K562 (cell line): ENCODE measurements around the gene MGAT4D. TPM values are rescaled to one million over a fixed set of nuclear protein-coding genes. Genes with fewer than 3 reads are reported as not detected.
A peak's percentile ranks its signal among the peaks of the same experiment; 100 is the strongest.

ENCODE experiments used
- BACH1 ChIP-seq: fragments of 200-800 bp; sonication (Bioruptor generic); IDR thresholded peaks from 2 replicates; pipeline ENCODE4 v1.6.1; 2016; ENCODE audit warnings: missing genetic modification characterization, missing compliant biosample characterization
- BCOR ChIP-seq: fragments of 450-650 bp; IDR thresholded peaks from 2 replicates; pipeline ENCODE4 v1.6.1; 2016
- CBX2 ChIP-seq: fragments of 200-600 bp; sonication (generic); IDR thresholded peaks from one replicate; pipeline ENCODE4 v1.6.1; 2012; ENCODE audit warnings: mild to moderate bottlenecking, low read length, inconsistent platforms; ENCODE audit not compliant: insufficient read depth, poor library complexity, severe bottlenecking
- CHCHD3 ChIP-seq: fragments of 250-450 bp; sonication (Bioruptor Pico); IDR thresholded peaks from 2 replicates; pipeline ENCODE4 v2.1.2; 2022; ENCODE audit warnings: mild to moderate bottlenecking
- CXXC5 ChIP-seq: fragments of 250-450 bp; sonication (Bioruptor Pico); IDR thresholded peaks from 2 replicates; pipeline ENCODE4 v1.8.0; 2022; ENCODE audit warnings: inconsistent platforms, mild to moderate bottlenecking, moderate library complexity
- DPF2 ChIP-seq: fragments of 450-650 bp; IDR thresholded peaks from 2 replicates; pipeline ENCODE4 v1.6.1; 2016
- E2F3 ChIP-seq: fragments of 250-450 bp; sonication (Bioruptor Pico); IDR thresholded peaks from 2 replicates; pipeline ENCODE4 v1.4.0; 2020; ENCODE audit warnings: mild to moderate bottlenecking
- ELF1 ChIP-seq: fragments of 200-800 bp; sonication (Bioruptor generic); IDR thresholded peaks from 2 replicates; pipeline ENCODE4 v1.6.1; 2016; ENCODE audit warnings: missing genetic modification characterization, missing compliant biosample characterization
- ESRRA ChIP-seq: fragments of 450-650 bp; IDR thresholded peaks from 2 replicates; pipeline ENCODE4 v1.6.1; 2014; ENCODE audit warnings: low read depth, mild to moderate bottlenecking, moderate library complexity, borderline replicate concordance
- GABPB2 ChIP-seq: fragments of 250-450 bp; sonication (Bioruptor Pico); conservative IDR thresholded peaks from 2 replicates; pipeline ENCODE4 v1.5.1; 2021; ENCODE audit warnings: mild to moderate bottlenecking
- HDAC2 ChIP-seq: fragments of 450-650 bp; IDR thresholded peaks from 2 replicates; pipeline ENCODE4 v1.6.1; 2016; ENCODE audit warnings: mild to moderate bottlenecking
- KLF1 ChIP-seq: fragments of 450-650 bp; IDR thresholded peaks from 2 replicates; pipeline ENCODE4 v1.6.1; 2016; ENCODE audit warnings: missing genetic modification characterization, missing compliant biosample characterization
- MAZ ChIP-seq, 2 experiments: fragments of 450-650 bp in 1 of 2; sonication (generic) in 1 of 2; formaldehyde crosslinking; IDR thresholded peaks in 1 of 2; conservative IDR thresholded peaks in 1 of 2; 2 replicates each; pipeline versions ENCODE4 v1.4.0 to v1.5.0; 2020; ENCODE audit warnings: mild to moderate bottlenecking in 1 of 2, missing genetic modification reagents in 1 of 2
- MBD1 ChIP-seq: fragments of 250-450 bp; sonication (Bioruptor Pico); IDR thresholded peaks from 2 replicates; pipeline ENCODE4 v1.8.0; 2022; ENCODE audit warnings: inconsistent platforms
- MBD2 ChIP-seq: sonication (generic); IDR thresholded peaks from 2 replicates; pipeline ENCODE4 v1.6.1; 2016; ENCODE audit warnings: low read depth, borderline replicate concordance
- MEF2A ChIP-seq: IDR thresholded peaks from 2 replicates; pipeline ENCODE4 v1.6.1; 2011; ENCODE audit warnings: low read depth, mild to moderate bottlenecking, low read length, moderate library complexity; ENCODE audit not compliant: control insufficient read depth
- NFIX ChIP-seq: fragments of 250-450 bp; sonication (Bioruptor Pico); IDR thresholded peaks from 2 replicates; pipeline ENCODE4 v1.4.0; 2020; ENCODE audit warnings: low read depth, mild to moderate bottlenecking, moderate library complexity
- PTRF ChIP-seq: fragments of 450-650 bp; IDR thresholded peaks from 2 replicates; pipeline ENCODE4 v1.6.1; 2016; ENCODE audit warnings: mild to moderate bottlenecking, missing genetic modification characterization, missing compliant biosample characterization
- RBM39 ChIP-seq: fragments of 200-400 bp; formaldehyde crosslinking; optimal IDR thresholded peaks from 2 replicates; pipeline ENCODE3; 2018; ENCODE audit warnings: low read depth, low read length
- TAF7 ChIP-seq: fragments of 450-650 bp; IDR thresholded peaks from 2 replicates; pipeline ENCODE4 v1.6.1; 2016; ENCODE audit warnings: missing genetic modification characterization, missing compliant biosample characterization
- XRCC4 ChIP-seq: IDR thresholded peaks from one replicate; pipeline ENCODE4 v1.6.1; 2011; ENCODE audit not compliant: insufficient read depth, insufficient read length; ENCODE audit errors: extremely low read depth
- XRCC5 ChIP-seq: fragments of 200-400 bp; formaldehyde crosslinking; IDR thresholded peaks from 2 replicates; pipeline ENCODE4 v1.6.1; 2017; ENCODE audit warnings: low read depth, mild to moderate bottlenecking, low read length
- YBX1 ChIP-seq: fragments of 450-650 bp; IDR thresholded peaks from 2 replicates; pipeline ENCODE4 v1.7.1; 2016; ENCODE audit warnings: mild to moderate bottlenecking
- ZFP1 ChIP-seq: fragments of 450-650 bp; formaldehyde crosslinking; IDR thresholded peaks from 2 replicates; pipeline ENCODE4 v1.4.0; 2020; ENCODE audit warnings: mild to moderate bottlenecking, mixed read lengths
- ZNF232 ChIP-seq: sonication (generic); formaldehyde crosslinking; IDR thresholded peaks from 2 replicates; pipeline ENCODE4 v1.8.0; 2022; ENCODE audit warnings: mild to moderate bottlenecking, missing genetic modification reagents
- ZNF282 ChIP-seq: sonication (generic); formaldehyde crosslinking; IDR thresholded peaks from 2 replicates; pipeline ENCODE4 v1.8.1; 2023; ENCODE audit warnings: missing genetic modification reagents
- ZNF384 ChIP-seq: IDR thresholded peaks from 2 replicates; pipeline ENCODE4 v1.6.1; 2012; ENCODE audit warnings: low read depth, low read length, improper control_type of control experiment
- ZNF551 ChIP-seq: fragments of 250-450 bp; sonication (Bioruptor Pico); IDR thresholded peaks from 2 replicates; pipeline ENCODE4 v1.5.0; 2021; ENCODE audit warnings: mild to moderate bottlenecking, moderate library complexity
- ZNF586 ChIP-seq: fragments of 450-650 bp; formaldehyde crosslinking; conservative IDR thresholded peaks from 2 replicates; pipeline ENCODE4 v1.4.0; 2020; ENCODE audit warnings: mild to moderate bottlenecking, moderate library complexity
- polyA plus RNA-seq, 8 experiments: library from polyadenylated mRNA; depleted of rRNA in 4 of 8; stranded (reverse) in 5 of 8; unstranded in 3 of 8; fragments of >200 nt; fragmentation: Nextera tagmentation in 2 of 8; fragmentation: Illumina TruSeq in 1 of 8; extraction: Ambion mirVana in 2 of 8; extraction: Trizol in 1 of 8; gene quantifications; 2 replicates each; pipeline versions ENCODE4 v1.2.1 to v1.2.3, GENCODE V29; 2011 to 2014; ENCODE audit warnings: inconsistent platforms in 1 of 8, missing spikeins in 1 of 8
- total RNA-seq, 7 experiments: library from RNA; depleted of rRNA in 6 of 7; stranded (reverse); fragments of >200 nt in 6 of 7; fragmentation: Illumina TruSeq in 2 of 7; extraction: Trizol in 2 of 7; gene quantifications; 2 replicates each; pipeline versions ENCODE4 v1.2.1 to v1.2.3, GENCODE V29; 2011 to 2021; ENCODE audit warnings: low replicate concordance in 1 of 7
- TF ChIP-seq, protein P1 (sequence below): fragments of 450-650 bp; formaldehyde crosslinking; IDR thresholded peaks from 2 replicates; pipeline ENCODE4 v1.4.0; 2022; ENCODE audit warnings: mild to moderate bottlenecking, moderate library complexity
- TF ChIP-seq, protein P2 (sequence below): sonication (generic); formaldehyde crosslinking; IDR thresholded peaks from 2 replicates; pipeline ENCODE4 v1.8.0; 2022; ENCODE audit warnings: mild to moderate bottlenecking, missing genetic modification reagents

The MGAT4D gene
- total and polyA plus RNA-seq, 9 of the 15 experiments (the other 6 are each of a cell fraction or from before 2014, with no cell fraction given) = not detected

- TF ChIP-seq MBD1 (CRISPR knock-in tag) (no peak), CBX2 (no peak), E2F3 (CRISPR knock-in tag) (no peak), KLF1 (tag) (no peak), DPF2 (peak; percentile 95), ELF1 (tag) (no peak), XRCC4 (no peak), PTRF (tag) (no peak), MEF2A (no peak), NFIX (CRISPR knock-in tag) (no peak), HDAC2 (peak; percentile 95), MBD2 (0 out of 2 replicates have a peak, but pooled peaks have one; percentile 30), RBM39 (no peak), YBX1 (no peak), GABPB2 (no peak), ZNF586 (CRISPR knock-in tag) (no peak), ESRRA (peak; percentile 94), TAF7 (no peak), ZNF551 (CRISPR knock-in tag) (no peak), CXXC5 (CRISPR knock-in tag) (peak; percentile 45), XRCC5 (no peak), BACH1 (tag) (no peak), BCOR (peak; percentile 66), ZNF232 (no peak), ZNF282 (CRISPR knock-in tag) (no peak), ZNF384 (no peak), MAZ (CRISPR knock-in tag; conservative IDR thresholded peaks at IDR 0.05 in 1 of 2, IDR thresholded peaks at IDR 0.05 in 1 of 2) (no peak), CHCHD3 (no peak), ZFP1 (no peak)
- TF ChIP-seq, protein P1, sequence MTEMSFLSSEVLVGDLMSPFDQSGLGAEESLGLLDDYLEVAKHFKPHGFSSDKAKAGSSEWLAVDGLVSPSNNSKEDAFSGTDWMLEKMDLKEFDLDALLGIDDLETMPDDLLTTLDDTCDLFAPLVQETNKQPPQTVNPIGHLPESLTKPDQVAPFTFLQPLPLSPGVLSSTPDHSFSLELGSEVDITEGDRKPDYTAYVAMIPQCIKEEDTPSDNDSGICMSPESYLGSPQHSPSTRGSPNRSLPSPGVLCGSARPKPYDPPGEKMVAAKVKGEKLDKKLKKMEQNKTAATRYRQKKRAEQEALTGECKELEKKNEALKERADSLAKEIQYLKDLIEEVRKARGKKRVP = no peak
- TF ChIP-seq, protein P2, sequence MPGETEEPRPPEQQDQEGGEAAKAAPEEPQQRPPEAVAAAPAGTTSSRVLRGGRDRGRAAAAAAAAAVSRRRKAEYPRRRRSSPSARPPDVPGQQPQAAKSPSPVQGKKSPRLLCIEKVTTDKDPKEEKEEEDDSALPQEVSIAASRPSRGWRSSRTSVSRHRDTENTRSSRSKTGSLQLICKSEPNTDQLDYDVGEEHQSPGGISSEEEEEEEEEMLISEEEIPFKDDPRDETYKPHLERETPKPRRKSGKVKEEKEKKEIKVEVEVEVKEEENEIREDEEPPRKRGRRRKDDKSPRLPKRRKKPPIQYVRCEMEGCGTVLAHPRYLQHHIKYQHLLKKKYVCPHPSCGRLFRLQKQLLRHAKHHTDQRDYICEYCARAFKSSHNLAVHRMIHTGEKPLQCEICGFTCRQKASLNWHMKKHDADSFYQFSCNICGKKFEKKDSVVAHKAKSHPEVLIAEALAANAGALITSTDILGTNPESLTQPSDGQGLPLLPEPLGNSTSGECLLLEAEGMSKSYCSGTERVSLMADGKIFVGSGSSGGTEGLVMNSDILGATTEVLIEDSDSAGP (CRISPR knock-in tag) = no peak
Observed at GRCh38 chr4:140529434-140529833, 31.3 kb upstream of the MGAT4D start (continued).
